HG02981 (cell line): ENCODE measurements around the gene MAP3K12.

Experiments used
- ATAC-seq: cut with Tn5 transposase; IDR thresholded peaks from one replicate; pipeline ENCODE4 v1.9.1; 2021; ENCODE audit warnings: mild to moderate bottlenecking, moderate library complexity; ENCODE audit not compliant: unreplicated experiment

The MAP3K12 gene

GRCh38 chr12:53474077-53474476 is 25.2 kb downstream of the MAP3K12 start:
- no peak for ATAC-seq

- no peak for ATAC-seq
Observed at GRCh38 chr12:53472056-53472582, 27.1 kb downstream of the MAP3K12 start.

- ATAC-seq, result no peak
Observed at GRCh38 chr12:53468282-53468681, 31.0 kb downstream of the MAP3K12 start.

GRCh38 chr12:53467880-53468279 is 31.4 kb downstream of the MAP3K12 start:
- ATAC-seq, result no peak

- no peak for ATAC-seq
Observed at GRCh38 chr12:53467082-53467481, 32.2 kb downstream of the MAP3K12 start.

GRCh38 chr12:53466640-53467039 is 32.6 kb downstream of the MAP3K12 start:
- no peak for ATAC-seq

GRCh38 chr12:53465679-53466078 is 33.6 kb downstream of the MAP3K12 start:
- ATAC-seq, result no peak

GRCh38 chr12:53464685-53465418 is 34.4 kb downstream of the MAP3K12 start:
- ATAC-seq, result no peak

GRCh38 chr12:53463802-53464560 is 35.3 kb downstream of the MAP3K12 start:
- no peak for ATAC-seq

- no peak for ATAC-seq
Observed at GRCh38 chr12:53462935-53463334, 36.3 kb downstream of the MAP3K12 start.

- no peak for ATAC-seq
Observed at GRCh38 chr12:53461591-53461990, 37.7 kb downstream of the MAP3K12 start.

- ATAC-seq, result no peak
Observed at GRCh38 chr12:53461059-53461458, 38.2 kb downstream of the MAP3K12 start.

- ATAC-seq, result no peak
Observed at GRCh38 chr12:53459097-53459496, 40.2 kb downstream of the MAP3K12 start.

- ATAC-seq, result no peak
Observed at GRCh38 chr12:53456654-53457366, 42.4 kb downstream of the MAP3K12 start.

- no peak for ATAC-seq
Observed at GRCh38 chr12:53454707-53455106, 44.6 kb downstream of the MAP3K12 start.

GRCh38 chr12:53453953-53454640 is 45.2 kb downstream of the MAP3K12 start:
- ATAC-seq, result no peak

GRCh38 chr12:53452159-53453077 is 46.8 kb downstream of the MAP3K12 start:
- ATAC-seq, result peak; percentile 26

- ATAC-seq, result peak; percentile 97
Observed at GRCh38 chr12:53451661-53452158, 47.5 kb downstream of the MAP3K12 start, which contains the start of gene PCBP2. TSS of gene PCBP2 (plus strand) at chr12:53452102. CDS start at chr12:53454801, 2,699 bp downstream.

- no peak for ATAC-seq
Observed at GRCh38 chr12:53450936-53451335, 48.3 kb downstream of the MAP3K12 start.
